ENCODE results near the gene PIP5K1B. TPM values are rescaled to one million over a fixed set of nuclear protein-coding genes. Genes with fewer than 3 reads are reported as not detected.

Gene PIP5K1B
- total RNA-seq, 1 experiment from 2014 or later: 0.20 TPM

DNA sequence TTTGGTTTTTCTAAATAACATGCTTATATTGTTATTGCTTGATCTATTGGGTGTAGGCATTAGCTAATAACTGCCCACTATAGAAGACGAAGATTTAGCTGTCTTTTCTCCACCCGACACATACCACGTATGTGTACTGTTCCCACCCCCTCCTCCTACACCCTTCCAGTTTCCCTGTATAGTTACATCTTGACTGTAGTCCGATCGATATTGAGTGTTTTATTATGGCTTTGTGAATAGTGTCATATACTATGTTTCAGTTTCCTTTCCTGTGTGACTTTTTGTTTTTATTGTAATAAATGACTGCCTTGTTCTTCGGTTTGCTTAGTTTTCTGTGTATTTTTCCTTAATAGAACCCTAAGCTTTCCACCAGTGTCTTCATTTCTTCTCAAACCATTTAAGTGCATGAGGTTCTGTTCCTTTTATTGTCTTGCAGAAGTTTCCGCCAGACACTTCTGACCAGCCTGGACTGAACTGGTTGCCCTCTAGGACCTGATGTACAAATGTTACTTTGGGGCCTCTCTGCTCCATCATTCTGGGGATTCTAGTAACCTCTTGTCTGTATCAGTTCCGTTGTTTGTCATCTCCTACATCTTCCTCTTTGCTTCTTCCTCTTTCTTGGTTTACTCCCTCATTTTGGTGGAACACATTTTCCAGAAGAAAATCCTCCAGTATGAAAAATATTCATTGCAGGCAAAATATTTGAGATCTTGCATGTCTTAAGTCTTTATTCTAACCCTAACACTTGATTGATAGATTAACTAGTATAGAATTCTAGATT lies 247.0 kb downstream of the PIP5K1B start:
- Histone ChIP-seq H4K20me1 (ENCODE audit: insufficient read depth) (no peaks in the 10 kb centered on the region), H3K4me3 (replicated peaks in 1 of 2; ENCODE audit: low read depth in 1 of 2, low read length in 2 of 2) (no peak overlapping the region), H3K36me3 (ENCODE audit: control insufficient read depth in 1 of 2, insufficient read depth in 2 of 2, low read length in 2 of 2) (no peaks in the 10 kb centered on the region), H3K4me1 (ENCODE audit: control insufficient read depth in 1 of 2, insufficient read depth in 2 of 2, low read length in 2 of 2) (no peaks in the 10 kb centered on the region), H3K27me3 (ENCODE audit: insufficient read depth, low read length) (peaks cover 38% of the 10 kb centered on the region), H3K4me2 (ENCODE audit: low read length) (no peak overlapping the region), H3K9me2 (ENCODE audit: insufficient read depth) (no peaks in the 10 kb centered on the region), H3K9me3 (ENCODE audit: control insufficient read depth in 1 of 2, insufficient read depth in 1 of 2, low read depth in 1 of 2, low read length in 2 of 2) (no peaks in the 10 kb centered on the region), H3K9ac (ENCODE audit: low read length) (no peak overlapping the region), H3K79me2 (ENCODE audit: insufficient read depth, low read length) (no peaks in the 10 kb centered on the region), H3K27ac (ENCODE audit: low read depth, low read length) (no peak overlapping the region), H2AFZ (ENCODE audit: low read depth, low read length, poor library complexity, severe bottlenecking) (no peak overlapping the region)
- DNase-seq (ENCODE audit: low read depth, low spot score): no peak
- intact Hi-C loops (cut with micrococcal nuclease): no loop called here
- TF ChIP-seq RAD21 (IDR thresholded peaks at IDR 0.05; ENCODE audit: low read depth) (no peak), ZNF274 (IDR thresholded peaks at IDR 0.05; ENCODE audit: low read depth, low read length) (no peak), ELF1 (IDR thresholded peaks at IDR 0.05; ENCODE audit: borderline replicate concordance, low read depth) (no peak), EZH2 (IDR thresholded peaks at IDR 0.05) (no peak), SP1 (IDR thresholded peaks at IDR 0.05; ENCODE audit: low read depth) (no peak), MAX (IDR thresholded peaks at IDR 0.05) (no peak), POLR2AphosphoS5 (IDR thresholded peaks at IDR 0.05; ENCODE audit: low read depth, low read length) (no peak), YY1 (IDR thresholded peaks at IDR 0.05; ENCODE audit: extremely low read depth, insufficient replicate concordance, low read depth, low read length) (no peak), FOSL1 (IDR thresholded peaks at IDR 0.05; ENCODE audit: low read depth) (no peak), ZBTB33 (IDR thresholded peaks at IDR 0.05; ENCODE audit: extremely low read depth, insufficient replicate concordance, low read length) (no peak), EGR1 (IDR thresholded peaks at IDR 0.05; ENCODE audit: low read depth) (no peak), CBX3 (IDR thresholded peaks at IDR 0.05; ENCODE audit: low read depth) (no peak), JUND (IDR thresholded peaks at IDR 0.05) (no peak), SIN3A (IDR thresholded peaks at IDR 0.05; ENCODE audit: low read depth) (no peak)
- no TSS peak for BruUV-seq (replicated peaks)
- no peak for ATAC-seq
- ChIA-PET CTCF (no interaction called here), RAD21 (ENCODE audit: low non-redundant PET in 1 of 2, low total read pairs in 2 of 2, uncharacterized antibody in 2 of 2, unreplicated experiment in 2 of 2) (no interaction called here), POLR2A (interaction anchor here (0.6 kb wide), 1 partner anchor 1469 kb away, joined by 3 read pairs; no protein-coding TSS in a partner anchor)

Measured in HCT116 (cell line).